Astrocyte of the spinal cord (primary cell): ENCODE results near the gene CCDC39.
"Not testable (repeated sequence)": the region's sequence is repeated elsewhere in the genome, so short reads cannot be mapped to it uniquely, and the experiment has no call there.

Experiments used
- DNase-seq: peaks from one replicate; pipeline ENCODE4 v3.0.0; 2011; ENCODE audit warnings: low read depth, low spot score
- H3K4me3 ChIP-seq: 2 replicates; pipeline ENCODE4 v1.5.1; 2011; ENCODE audit warnings: low read depth, mild to moderate bottlenecking, low read length, moderate library complexity
- in situ Hi-C: cut with HindIII; loops from 2 replicates; pipeline ENCODE4 v1.10.0; 2017; ENCODE audit warnings: low sequenced_read_pairs
- TF ChIP-seq, protein P1 (sequence below): IDR thresholded peaks from 2 replicates; pipeline ENCODE4 v1.5.1; 2012; ENCODE audit warnings: low read depth, mild to moderate bottlenecking, low read length, inconsistent platforms

Gene CCDC39

DNA sequence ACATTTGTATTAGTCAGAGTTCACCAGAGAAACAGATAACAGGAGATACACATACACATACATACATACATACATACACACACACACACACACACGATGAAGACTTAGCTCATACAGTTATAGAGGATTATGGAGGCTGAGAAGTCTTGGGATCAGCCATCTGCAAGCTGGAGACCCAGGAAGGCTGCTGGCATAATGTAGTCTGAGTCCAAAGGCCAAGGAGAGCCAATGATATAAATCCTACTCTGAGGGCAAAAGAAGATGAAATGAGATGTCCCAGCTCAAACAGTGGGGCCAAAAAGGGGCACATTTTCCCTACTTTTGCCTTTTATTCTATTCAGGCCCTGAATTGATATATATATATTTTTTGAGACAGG, 83.7 kb downstream of the CCDC39 start:
- in situ Hi-C loops: no loop called here
- no peak overlapping the region for H3K4me3 ChIP-seq
- TF ChIP-seq, protein P1, sequence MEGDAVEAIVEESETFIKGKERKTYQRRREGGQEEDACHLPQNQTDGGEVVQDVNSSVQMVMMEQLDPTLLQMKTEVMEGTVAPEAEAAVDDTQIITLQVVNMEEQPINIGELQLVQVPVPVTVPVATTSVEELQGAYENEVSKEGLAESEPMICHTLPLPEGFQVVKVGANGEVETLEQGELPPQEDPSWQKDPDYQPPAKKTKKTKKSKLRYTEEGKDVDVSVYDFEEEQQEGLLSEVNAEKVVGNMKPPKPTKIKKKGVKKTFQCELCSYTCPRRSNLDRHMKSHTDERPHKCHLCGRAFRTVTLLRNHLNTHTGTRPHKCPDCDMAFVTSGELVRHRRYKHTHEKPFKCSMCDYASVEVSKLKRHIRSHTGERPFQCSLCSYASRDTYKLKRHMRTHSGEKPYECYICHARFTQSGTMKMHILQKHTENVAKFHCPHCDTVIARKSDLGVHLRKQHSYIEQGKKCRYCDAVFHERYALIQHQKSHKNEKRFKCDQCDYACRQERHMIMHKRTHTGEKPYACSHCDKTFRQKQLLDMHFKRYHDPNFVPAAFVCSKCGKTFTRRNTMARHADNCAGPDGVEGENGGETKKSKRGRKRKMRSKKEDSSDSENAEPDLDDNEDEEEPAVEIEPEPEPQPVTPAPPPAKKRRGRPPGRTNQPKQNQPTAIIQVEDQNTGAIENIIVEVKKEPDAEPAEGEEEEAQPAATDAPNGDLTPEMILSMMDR: no peak
- DNase-seq: no peak

DNA sequence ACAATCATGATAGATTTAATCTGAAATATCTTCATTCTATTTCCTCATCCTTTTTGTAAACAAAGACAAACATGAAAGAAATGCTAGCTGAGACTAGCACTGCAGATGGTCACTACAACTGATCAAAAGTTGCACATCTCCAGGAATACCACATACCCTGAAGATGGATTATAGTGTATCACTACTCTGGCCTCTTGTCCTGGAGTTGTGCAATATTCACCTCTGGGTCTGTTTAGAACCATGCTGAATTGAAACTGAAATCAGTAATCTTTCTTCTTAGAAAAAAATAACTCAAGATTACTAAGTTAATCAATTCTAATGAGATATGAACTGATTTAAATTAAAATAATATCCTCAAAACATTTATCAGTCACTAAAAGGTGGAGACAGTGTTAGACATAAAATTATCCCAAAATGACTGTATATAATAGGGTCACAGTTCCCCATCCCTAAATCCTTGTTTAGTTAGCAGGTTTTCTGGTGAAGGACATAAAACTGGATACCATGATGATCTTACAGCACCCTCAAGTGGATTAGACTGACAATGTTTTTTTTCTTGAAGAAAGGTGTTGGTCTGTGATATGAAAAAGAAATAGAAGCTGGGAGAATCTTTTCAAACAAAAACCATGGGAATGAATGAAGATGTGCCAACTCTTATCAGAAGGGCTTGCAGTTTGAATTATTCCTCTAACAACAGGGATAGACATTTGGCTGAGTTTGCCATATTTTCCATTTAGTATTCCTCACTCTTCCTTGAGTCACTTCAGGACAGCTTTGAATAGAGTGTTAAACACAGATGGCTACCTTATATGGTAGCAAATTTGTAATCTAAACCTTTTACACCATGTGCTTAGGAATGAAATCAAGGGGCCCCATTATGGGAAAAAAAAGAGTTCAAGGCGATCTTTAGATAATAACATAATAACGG, 84.4 kb downstream of the CCDC39 start:
- no peak overlapping the region for H3K4me3 ChIP-seq
- peak; percentile 68 for DNase-seq
- in situ Hi-C loops: no loop called here
- TF ChIP-seq, protein P1: peak; percentile 52

DNA sequence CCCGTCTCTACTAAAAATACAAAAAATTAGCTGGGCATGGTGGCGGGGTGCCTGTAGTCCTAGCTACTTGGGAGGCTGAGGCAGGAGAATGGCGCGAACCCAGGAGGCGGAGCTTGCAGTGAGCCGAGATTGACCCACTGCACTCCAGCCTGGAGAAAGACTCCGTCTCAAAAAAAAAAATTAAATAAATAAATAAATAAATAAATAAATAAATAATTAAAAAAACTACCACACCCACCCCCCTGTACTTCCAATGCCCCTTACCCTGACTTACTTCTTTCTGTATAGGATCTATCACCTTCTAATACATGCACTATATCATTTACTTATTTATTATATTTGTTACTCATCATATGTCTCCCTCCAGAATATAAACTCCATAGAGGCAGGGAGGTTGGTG, 85.7 kb downstream of the CCDC39 start:
- DNase-seq, H3K4me3 ChIP-seq, in situ Hi-C loops: not testable (repeated sequence)

DNA sequence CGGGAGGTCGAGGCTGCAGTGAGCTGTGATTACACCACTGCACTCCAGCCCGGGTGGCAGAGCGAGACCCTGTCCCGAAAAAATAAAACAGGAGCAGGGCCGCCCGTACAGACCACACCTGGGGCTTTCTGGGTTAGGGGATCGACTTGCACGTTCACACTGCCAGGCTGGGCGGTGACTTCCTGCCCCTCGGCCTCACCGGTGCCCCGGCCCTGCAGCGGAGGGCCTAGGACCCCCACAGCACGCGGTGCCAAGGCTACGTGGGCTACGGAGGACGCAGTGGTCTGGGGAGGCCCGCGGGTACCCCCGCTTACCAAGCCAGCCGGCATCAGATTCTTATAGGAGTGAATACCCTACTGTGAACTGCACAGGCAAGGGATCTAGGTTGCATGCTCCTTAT, 88.9 kb downstream of the CCDC39 start:
- no peak for DNase-seq
- TF ChIP-seq, protein P1: no peak
- no peak overlapping the region for H3K4me3 ChIP-seq
- in situ Hi-C loops: no loop called here

DNA sequence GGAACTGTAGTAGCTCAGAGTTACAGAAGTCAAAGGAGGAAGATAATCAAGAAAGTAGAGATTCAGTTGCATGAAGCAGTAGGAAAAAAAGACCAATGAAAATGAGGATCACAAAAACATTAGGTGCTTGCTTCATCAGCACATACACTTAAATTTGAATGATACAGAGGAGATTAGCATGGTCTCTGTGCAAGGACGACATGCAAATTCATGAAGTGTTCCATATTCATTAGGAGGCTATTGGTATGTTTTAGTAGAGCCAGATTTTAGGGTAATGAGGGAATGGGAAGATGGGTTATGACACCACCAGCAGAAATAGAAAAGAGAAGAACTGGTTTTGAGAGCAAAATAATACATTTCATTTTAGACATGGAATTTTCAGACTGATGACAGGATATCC, 98.4 kb downstream of the CCDC39 start:
- TF ChIP-seq, protein P1: no peak
- in situ Hi-C loops: no loop called here
- no peak overlapping the region for H3K4me3 ChIP-seq
- no peak for DNase-seq

DNA sequence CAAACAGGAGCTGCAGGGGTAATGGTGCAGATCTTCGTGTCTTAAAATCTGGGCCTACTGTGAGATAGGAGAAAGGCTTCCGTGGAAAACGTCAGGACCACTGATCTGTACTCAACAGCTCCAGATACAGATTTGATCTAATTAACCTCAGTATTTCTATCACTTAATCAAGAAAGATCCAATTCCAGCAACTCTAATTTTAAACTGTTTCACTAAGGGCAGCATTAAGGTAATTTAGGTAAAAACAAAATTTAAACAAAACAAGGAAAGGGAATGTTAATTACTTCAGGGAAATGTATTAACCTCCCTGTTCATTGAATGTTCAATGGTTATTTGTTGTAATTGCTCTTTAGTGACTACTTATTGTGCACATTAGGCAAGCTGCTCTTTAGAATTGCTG, 103.7 kb downstream of the CCDC39 start:
- no peak for DNase-seq
- no peak overlapping the region for H3K4me3 ChIP-seq
- in situ Hi-C loops: no loop called here
- TF ChIP-seq, protein P1: no peak

DNA sequence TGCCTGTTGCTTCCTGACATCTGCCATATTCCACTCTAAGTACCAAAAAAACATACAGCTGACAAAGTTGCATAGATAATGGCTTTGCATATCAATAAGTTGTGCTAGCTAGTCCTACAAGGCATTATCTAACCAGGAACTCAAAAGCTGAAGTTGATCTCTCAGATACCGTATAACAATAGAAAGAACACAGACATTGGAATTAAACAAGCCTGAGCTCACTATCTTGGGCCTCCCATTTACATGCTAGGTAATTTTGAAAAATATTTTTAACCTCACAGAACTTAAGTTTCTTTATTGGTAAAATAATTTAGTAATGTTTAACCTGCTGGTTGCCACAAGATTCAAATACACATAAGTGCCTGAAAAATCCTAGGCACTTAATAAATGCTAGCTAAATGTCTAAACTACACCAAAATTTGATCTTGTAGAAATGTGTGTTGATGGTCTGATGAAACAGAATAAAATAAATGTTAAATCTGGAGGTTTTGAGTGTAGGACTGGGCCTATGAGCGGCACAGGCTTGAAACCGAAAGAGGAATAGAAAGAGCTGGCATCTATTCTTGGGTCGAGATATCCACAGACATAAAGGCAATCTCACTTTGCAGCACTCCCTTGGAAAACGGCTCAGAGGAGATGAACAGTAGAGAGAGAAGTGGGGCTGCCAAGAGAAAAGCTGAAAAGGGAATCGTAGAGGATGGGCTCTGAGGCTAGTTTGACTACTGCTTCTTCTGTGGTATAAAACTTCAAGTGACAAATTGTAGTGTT, 107.3 kb downstream of the CCDC39 start:
- in situ Hi-C loops: no loop called here
- TF ChIP-seq, protein P1: no peak
- DNase-seq: no peak

More for the DNA sequence above, 107.3 kb downstream of the CCDC39 start:
- H3K4me3 ChIP-seq: no peak overlapping the region
